ENCODE data around the gene KIF26B. TPM values are rescaled to one million over a fixed set of nuclear protein-coding genes. Genes with fewer than 3 reads are reported as not detected.
"Not testable (repeated sequence)": the region's sequence is repeated elsewhere in the genome, so short reads cannot be mapped to it uniquely, and the experiment has no call there.

Gene KIF26B
- total RNA-seq, 1 experiment from 2014 or later = not detected

DNA sequence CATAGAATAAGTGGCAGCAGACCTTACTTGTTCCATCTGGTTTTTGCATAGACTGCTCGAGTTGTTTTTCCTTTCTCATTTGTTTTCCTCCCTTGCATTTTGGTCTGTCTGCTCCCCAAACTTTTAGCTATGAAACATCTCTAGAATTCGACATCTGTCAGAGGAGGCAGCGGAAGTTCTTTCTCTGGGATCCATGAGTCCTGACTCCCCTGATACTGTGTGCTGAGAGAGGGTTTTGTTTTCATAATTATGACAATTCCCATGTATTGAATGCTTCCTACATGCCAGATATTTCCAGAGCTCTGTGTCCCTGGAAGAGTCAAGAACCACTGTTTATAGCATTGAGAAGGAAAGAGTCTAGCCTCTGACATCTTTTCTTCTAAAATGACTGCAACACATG lies 172.6 kb downstream of the KIF26B start:
- H3K27me3 ChIP-seq = no peaks in the 10 kb centered on the region
- H3K36me3 ChIP-seq = no peaks in the 10 kb centered on the region
- no peaks in the 10 kb centered on the region for H3K9me3 ChIP-seq
- DNase-seq = no peak
- no peak overlapping the region for H3K4me3 ChIP-seq

- DNase-seq = no peak
- Histone ChIP-seq H3K4me3 (no peak overlapping the region), H3K27me3 (no peaks in the 10 kb centered on the region), H3K36me3 (no peaks in the 10 kb centered on the region), H3K9me3 (no peaks in the 10 kb centered on the region)
These were observed 173.1 kb downstream of the KIF26B start for GRCh38 chr1:245327842-245328241.

DNA sequence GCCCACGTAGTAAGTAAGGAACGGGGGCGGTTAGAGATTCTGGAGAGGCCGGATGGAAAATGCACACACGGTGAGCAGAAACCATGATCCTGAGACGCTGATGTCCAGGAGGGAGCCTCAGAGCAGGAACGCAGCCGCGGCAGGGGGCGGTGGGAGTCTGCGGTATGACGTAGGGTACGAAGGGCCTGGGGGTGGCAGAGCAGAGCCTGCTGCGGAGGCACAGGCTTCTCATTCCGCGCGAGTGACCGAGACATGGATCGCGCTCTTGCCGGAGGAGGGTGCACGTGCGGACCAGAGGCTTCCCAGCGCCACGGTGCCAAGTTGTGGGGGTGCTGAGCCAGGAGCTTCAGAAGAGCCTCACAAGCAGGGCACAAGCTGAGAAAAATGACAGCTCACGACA lies 176.2 kb downstream of the KIF26B start:
- no peak overlapping the region for H3K4me3 ChIP-seq
- no peak for DNase-seq
- no peaks in the 10 kb centered on the region for H3K9me3 ChIP-seq
- H3K36me3 ChIP-seq = no peaks in the 10 kb centered on the region
- no peaks in the 10 kb centered on the region for H3K27me3 ChIP-seq

GRCh38 chr1:245332085-245332484 lies 177.3 kb downstream of the KIF26B start:
- H3K36me3 ChIP-seq = no peaks in the 10 kb centered on the region
- H3K4me3 ChIP-seq = no peak overlapping the region
- no peak for DNase-seq
- no peaks in the 10 kb centered on the region for H3K27me3 ChIP-seq
- no peaks in the 10 kb centered on the region for H3K9me3 ChIP-seq

- Histone ChIP-seq H3K9me3 (no peaks in the 10 kb centered on the region), H3K27me3 (no peaks in the 10 kb centered on the region), H3K4me3 (no peak overlapping the region), H3K36me3 (no peaks in the 10 kb centered on the region)
- no peak for DNase-seq
These were observed 177.7 kb downstream of the KIF26B start for GRCh38 chr1:245332513-245332912.

DNA sequence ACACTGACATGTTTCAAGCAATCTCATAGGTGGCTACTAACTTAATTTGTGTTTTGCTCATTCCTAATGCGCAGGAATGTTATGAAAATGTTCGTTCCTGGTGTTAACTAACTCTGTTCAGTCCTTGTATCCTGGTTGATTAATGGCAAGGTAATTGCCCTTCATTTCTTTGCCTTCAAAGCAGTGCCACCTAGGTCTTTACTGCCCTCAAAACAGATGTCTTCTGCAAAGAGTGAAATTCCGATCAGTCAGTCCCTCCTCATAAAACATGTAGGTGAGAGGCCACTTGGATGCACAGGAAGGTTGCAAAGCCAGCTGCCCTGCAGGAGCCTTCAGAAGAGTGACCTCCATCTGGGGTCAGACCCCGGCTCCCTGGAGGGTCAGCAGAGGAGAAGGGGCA lies 179.4 kb downstream of the KIF26B start:
- no peak for DNase-seq
- H3K36me3 ChIP-seq = no peaks in the 10 kb centered on the region
- no peak overlapping the region for H3K4me3 ChIP-seq
- H3K9me3 ChIP-seq = no peaks in the 10 kb centered on the region
- H3K27me3 ChIP-seq = no peaks in the 10 kb centered on the region

DNA sequence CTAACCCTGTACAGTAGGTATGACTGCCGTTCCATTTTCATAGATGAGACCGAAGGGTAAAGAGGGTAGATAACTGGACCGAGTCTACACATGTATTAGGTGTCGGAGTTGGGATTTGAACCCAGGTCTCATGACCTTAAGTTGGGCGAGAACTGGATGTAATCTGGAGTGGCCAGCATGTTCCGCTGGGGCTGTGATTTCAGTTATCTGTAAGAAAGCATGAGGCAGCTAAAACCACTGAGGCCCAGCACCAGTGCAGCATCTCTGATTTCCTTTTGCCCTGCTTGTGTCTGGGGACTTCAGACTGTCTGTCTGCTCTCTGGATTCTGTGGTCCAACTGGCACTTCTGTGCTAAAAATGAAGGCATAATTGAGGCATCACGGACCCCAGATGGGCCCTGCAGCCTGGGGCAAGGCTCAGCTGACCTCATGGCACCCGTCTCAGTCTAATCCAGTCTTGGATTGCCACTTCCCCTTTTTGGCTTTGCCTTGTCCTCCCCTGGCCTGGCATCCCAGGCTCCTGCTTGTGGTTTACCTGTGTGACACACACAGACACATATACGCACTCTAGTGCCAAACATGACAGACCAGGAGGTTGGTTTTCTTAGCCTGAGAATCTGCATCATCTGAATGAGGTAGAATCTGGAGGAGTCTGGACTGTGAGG lies 180.2 kb downstream of the KIF26B start:
- no peaks in the 10 kb centered on the region for H3K9me3 ChIP-seq
- H3K27me3 ChIP-seq = no peaks in the 10 kb centered on the region
- H3K36me3 ChIP-seq = no peaks in the 10 kb centered on the region
- H3K4me3 ChIP-seq = no peak overlapping the region
- no peak for DNase-seq

GRCh38 chr1:245335684-245336083 lies 180.9 kb downstream of the KIF26B start:
- DNase-seq, H3K9me3 ChIP-seq, H3K27me3 ChIP-seq, H3K4me3 ChIP-seq, H3K36me3 ChIP-seq: not testable (repeated sequence)

- H3K27me3 ChIP-seq = no peaks in the 10 kb centered on the region
- H3K36me3 ChIP-seq = no peaks in the 10 kb centered on the region
- no peak for DNase-seq
- H3K4me3 ChIP-seq = no peak overlapping the region
- no peaks in the 10 kb centered on the region for H3K9me3 ChIP-seq
These were observed 181.6 kb downstream of the KIF26B start for GRCh38 chr1:245336149-245336983.

- not testable (repeated sequence) for H3K9me3 ChIP-seq, H3K36me3 ChIP-seq, DNase-seq, H3K27me3 ChIP-seq, H3K4me3 ChIP-seq
These were observed 182.2 kb downstream of the KIF26B start for GRCh38 chr1:245336984-245337355.

GRCh38 chr1:245337829-245338484 lies 183.2 kb downstream of the KIF26B start:
- Histone ChIP-seq H3K36me3 (no peaks in the 10 kb centered on the region), H3K27me3 (no peaks in the 10 kb centered on the region), H3K4me3 (no peak overlapping the region), H3K9me3 (no peaks in the 10 kb centered on the region)
- no peak for DNase-seq

DNA sequence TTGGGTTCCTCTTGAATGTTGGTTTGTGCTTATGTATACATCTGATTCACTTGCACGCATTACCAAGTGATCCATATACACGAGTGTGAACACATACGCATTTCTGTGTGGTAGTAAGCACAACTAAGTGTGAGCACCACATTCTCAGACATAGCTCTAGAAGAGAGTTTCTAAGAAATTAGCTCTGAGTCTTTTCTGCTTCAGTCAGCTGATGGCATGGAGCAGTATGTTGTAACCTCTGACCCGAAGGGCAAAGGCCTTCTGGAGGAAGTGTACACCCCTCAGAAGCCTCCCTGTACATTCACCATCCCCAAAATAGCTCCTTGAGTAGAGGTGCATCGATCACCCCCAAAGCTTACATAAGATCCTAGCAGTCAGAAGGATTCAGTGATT lies 183.7 kb downstream of the KIF26B start:
- no peak for DNase-seq

DNA sequence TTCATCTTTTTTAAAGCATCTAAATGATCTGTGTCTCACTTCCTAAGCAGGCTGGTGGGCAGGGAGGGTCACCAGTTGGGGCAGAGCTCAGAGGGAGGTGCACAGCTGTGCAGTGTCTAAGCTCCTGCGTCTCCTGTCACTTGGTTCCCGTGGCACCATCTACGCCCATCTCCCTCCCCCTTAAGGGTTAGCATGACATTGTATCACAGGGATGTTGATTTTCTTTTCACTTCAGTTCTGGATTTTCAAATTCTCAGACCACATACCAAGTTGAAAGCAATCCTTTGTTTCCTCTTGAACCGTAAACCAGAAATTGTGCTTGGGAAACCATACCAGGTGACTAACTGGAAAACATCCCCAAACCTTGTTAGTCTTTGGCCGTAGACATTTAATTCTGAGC lies 187.0 kb downstream of the KIF26B start:
- Histone ChIP-seq H3K4me3 (no peak overlapping the region), H3K36me3 (no peaks in the 10 kb centered on the region), H3K27me3 (no peaks in the 10 kb centered on the region), H3K9me3 (no peaks in the 10 kb centered on the region)
- no peak for DNase-seq

More for the DNA sequence above, 183.7 kb downstream of the KIF26B start:
- H3K4me3 ChIP-seq = no peak overlapping the region
- H3K27me3 ChIP-seq = no peaks in the 10 kb centered on the region
- H3K36me3 ChIP-seq = no peaks in the 10 kb centered on the region
- no peaks in the 10 kb centered on the region for H3K9me3 ChIP-seq

DNA sequence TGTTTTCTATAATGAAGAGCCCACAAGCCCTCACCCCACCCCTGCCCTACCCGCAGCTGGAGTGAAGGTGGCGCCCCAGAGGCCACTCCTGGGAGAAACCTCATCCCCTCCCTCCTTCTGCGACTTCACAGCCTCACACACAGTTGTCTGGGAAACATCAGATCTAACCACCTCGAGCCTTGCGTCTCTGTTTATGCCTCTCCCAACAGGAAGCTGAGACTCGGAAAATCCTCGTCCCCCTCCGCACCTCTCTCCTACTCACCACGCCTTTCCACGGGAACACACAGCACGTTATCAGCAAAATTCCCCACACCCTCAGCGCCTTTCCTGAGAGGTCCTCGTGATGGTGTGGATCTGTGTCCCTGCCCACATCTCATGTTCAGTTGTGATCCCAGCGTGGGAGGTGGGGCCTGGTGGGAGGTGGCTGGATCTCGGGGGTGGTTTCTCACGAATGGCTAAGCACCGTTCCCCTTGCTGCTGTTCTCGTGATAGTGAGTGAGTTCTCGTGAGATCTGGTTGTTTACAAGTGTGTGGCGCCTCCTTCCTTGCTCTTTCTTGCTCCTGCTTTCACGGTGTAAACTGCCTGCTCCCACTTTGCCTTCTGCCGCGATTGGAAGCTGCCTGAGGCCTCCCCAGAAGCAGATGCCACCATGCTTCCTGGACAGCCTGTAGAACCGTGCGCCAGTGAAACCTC lies 190.6 kb downstream of the KIF26B start:
- H3K27me3 ChIP-seq = no peaks in the 10 kb centered on the region
- H3K9me3 ChIP-seq = no peaks in the 10 kb centered on the region
- H3K4me3 ChIP-seq = no peak overlapping the region
- H3K36me3 ChIP-seq = no peaks in the 10 kb centered on the region
- no peak for DNase-seq

GRCh38 chr1:245348626-245349025 lies 193.8 kb downstream of the KIF26B start:
- Histone ChIP-seq H3K36me3 (no peaks in the 10 kb centered on the region), H3K9me3 (no peaks in the 10 kb centered on the region), H3K27me3 (no peaks in the 10 kb centered on the region), H3K4me3 (no peak overlapping the region)
- no peak for DNase-seq

GRCh38 chr1:245353411-245353810 lies 198.6 kb downstream of the KIF26B start:
- Histone ChIP-seq H3K27me3 (no peaks in the 10 kb centered on the region), H3K9me3 (no peaks in the 10 kb centered on the region), H3K36me3 (no peaks in the 10 kb centered on the region), H3K4me3 (no peak overlapping the region)
- no peak for DNase-seq
